K562 (cell line): ENCODE measurements around the gene KAZN. TPM values are rescaled to one million over a fixed set of nuclear protein-coding genes. Genes with fewer than 3 reads are reported as not detected.
A peak's percentile ranks its signal among the peaks of the same experiment; 100 is the strongest.

Source experiments
- ATAC-seq: fragments of 200-7000 bp; cut with Tn5 transposase; 3 replicates; pipeline ENCODE4 v1.9.1; 2020; ENCODE audit warnings: moderate library complexity
- BruUV-seq: library from RNA; stranded (reverse); fragments of 400-500 nt; replicated peaks from 2 replicates; lab custom pipeline; 2021; lab: Mats Ljungman, UMichigan
- CTCF ChIA-PET: fragments of 300-600 bp; formaldehyde crosslinking; extraction: SDS; loops from one replicate; lab custom pipeline; 2021; ENCODE audit warnings: low intra/inter-chr PET ratio; lab: Yijun Ruan, JAX
- POLR2A ChIA-PET: fragments of 300-600, 350-650 bp; sonication (Branson Sonifier 250); formaldehyde crosslinking; extraction: SDS; loops from one replicate; lab custom pipeline; 2021; ENCODE audit warnings: antibody characterized with exemption, inconsistent platforms; lab: Yijun Ruan, JAX
- DNase-seq, 4 experiments: peaks; one replicate each; pipeline versions ENCODE4 v3.0.0 to v3.0.0-alpha.2; 2011 to 2018; ENCODE audit warnings: low spot score in 3 of 4, mixed read lengths in 3 of 4; ENCODE audit errors: extremely low read depth in 1 of 4
- FAIRE-seq: peaks from 2 replicates; lab custom pipeline; 2011; peaks lifted over from hg19 to GRCh38; lab: Jason Lieb, UNC
- H2AFZ ChIP-seq: 2 replicates; pipeline ENCODE4 v1.6.0; 2011; ENCODE audit warnings: low read depth, low read length, control low read depth, inconsistent platforms
- H3K27ac ChIP-seq: fragments of 200-600 bp; 3 replicates; pipeline ENCODE4 v1.8.0; 2011; ENCODE audit warnings: low read depth, mild to moderate bottlenecking, control low read depth, inconsistent platforms, low read length, moderate library complexity, mixed read lengths; ENCODE audit errors: extremely low read depth
- H3K27me3 ChIP-seq, 2 experiments: fragments of 300-600 bp in 1 of 2; 2 replicates in 1 of 2; 3 replicates in 1 of 2; pipeline versions ENCODE4 v1.6.0 to v1.8.0; 2011; ENCODE audit warnings: inconsistent platforms in 2 of 2, low read length in 2 of 2, mild to moderate bottlenecking in 1 of 2, mixed read lengths in 1 of 2, moderate library complexity in 1 of 2; ENCODE audit not compliant: control insufficient read depth in 2 of 2, insufficient read depth in 2 of 2
- H3K36me3 ChIP-seq: fragments of 300-600 bp; 3 replicates; pipeline ENCODE4 v1.8.0; 2011; ENCODE audit warnings: mild to moderate bottlenecking, low read length, inconsistent platforms; ENCODE audit not compliant: control insufficient read depth, insufficient read depth
- H3K4me1 ChIP-seq, 2 experiments: fragments of 200-600 bp in 1 of 2; replicated peaks in 1 of 2; 2 replicates in 1 of 2; 3 replicates in 1 of 2; pipeline versions ENCODE4 v1.5.1 to v1.8.0; 2011; ENCODE audit warnings: inconsistent platforms in 2 of 2, low read length in 2 of 2, mild to moderate bottlenecking in 1 of 2, mixed read lengths in 1 of 2, moderate library complexity in 1 of 2; ENCODE audit not compliant: control insufficient read depth in 2 of 2, insufficient read depth in 2 of 2
- H3K4me2 ChIP-seq: 2 replicates; pipeline ENCODE4 v1.6.1; 2011; ENCODE audit warnings: low read length, control low read depth, inconsistent platforms, mixed read lengths; ENCODE audit not compliant: insufficient read depth
- H3K4me3 ChIP-seq: fragments of 200-600 bp; sonication (generic), shearing (Covaris generic); 2 replicates; pipeline ENCODE4 v1.5.1; 2016; ENCODE audit warnings: control low read depth, inconsistent platforms
- H3K79me2 ChIP-seq: fragments of 200-600 bp; 3 replicates; pipeline ENCODE4 v1.8.0; 2011; ENCODE audit warnings: low read length, inconsistent platforms; ENCODE audit not compliant: control insufficient read depth, insufficient read depth
- H3K9ac ChIP-seq, 2 experiments: 2 replicates each; pipeline versions ENCODE4 v1.6.0 to v1.6.1; 2011; ENCODE audit warnings: low read depth in 2 of 2, low read length in 2 of 2, control low read depth in 1 of 2, inconsistent platforms in 1 of 2, mild to moderate bottlenecking in 1 of 2, mixed read lengths in 1 of 2; ENCODE audit not compliant: insufficient read depth in 1 of 2
- H3K9me1 ChIP-seq: one replicate; pipeline ENCODE4 v1.6.0; 2011; ENCODE audit warnings: inconsistent platforms, mild to moderate bottlenecking, low read length, moderate library complexity; ENCODE audit not compliant: control insufficient read depth, insufficient read depth
- H3K9me3 ChIP-seq: replicated peaks from 2 replicates; pipeline ENCODE4 v1.5.1; 2011; ENCODE audit warnings: low read depth, low read length, inconsistent platforms; ENCODE audit not compliant: control insufficient read depth, insufficient read depth
- H4K20me1 ChIP-seq: replicated peaks from 2 replicates; pipeline ENCODE4 v1.6.1; 2011; ENCODE audit warnings: low read length, inconsistent platforms, mixed read lengths; ENCODE audit not compliant: control insufficient read depth, insufficient read depth
- CREB3L1 ChIP-seq: fragments of 450-650 bp; IDR thresholded peaks from 2 replicates; pipeline ENCODE4 v1.6.1; 2014; ENCODE audit warnings: low read depth, mild to moderate bottlenecking, moderate library complexity, borderline replicate concordance
- RAD51 ChIP-seq: fragments of 450-650 bp; IDR thresholded peaks from 2 replicates; pipeline ENCODE4 v1.7.1; 2016; ENCODE audit warnings: low read depth, mild to moderate bottlenecking, borderline replicate concordance
- THAP7 ChIP-seq: fragments of 250-450 bp; sonication (Bioruptor Pico); IDR thresholded peaks from 2 replicates; pipeline ENCODE4 v1.5.0; 2021
- USF1 ChIP-seq: sonication (generic); formaldehyde crosslinking; IDR thresholded peaks from 2 replicates; pipeline ENCODE4 v1.9.0; 2022; ENCODE audit warnings: mild to moderate bottlenecking, missing genetic modification reagents
- WGBS: fragments of 100-300 bp; shearing (Covaris generic); methylation state at CpG from one replicate; pipeline ENCODE4 v1.1.6; 2016; ENCODE audit warnings: low coverage, mixed read lengths; ENCODE audit not compliant: insufficient coverage; ENCODE audit errors: missing lambda C conversion rate; 5-methylcytosine and 5-hydroxymethylcytosine counted together
- in situ Hi-C: fragments of 300-500 bp; cut with MboI; formaldehyde crosslinking; loops from 4 replicates; pipeline ENCODE4 v1.15.0; 2018; ENCODE audit warnings: inconsistent platforms, mixed read lengths
- intact Hi-C: fragments of 100-400 bp; cut with micrococcal nuclease; formaldehyde crosslinking; loops from 2 replicates; pipeline ENCODE4 v1.14.2; 2022
- polyA plus RNA-seq, 8 experiments: library from polyadenylated mRNA; depleted of rRNA in 4 of 8; stranded (reverse) in 5 of 8; unstranded in 3 of 8; fragments of >200 nt; fragmentation: Nextera tagmentation in 2 of 8; fragmentation: Illumina TruSeq in 1 of 8; extraction: Ambion mirVana in 2 of 8; extraction: Trizol in 1 of 8; gene quantifications; 2 replicates each; pipeline versions ENCODE4 v1.2.1 to v1.2.3, GENCODE V29; 2011 to 2014; ENCODE audit warnings: inconsistent platforms in 1 of 8, missing spikeins in 1 of 8
- total RNA-seq, 7 experiments: library from RNA; depleted of rRNA in 6 of 7; stranded (reverse); fragments of >200 nt in 6 of 7; fragmentation: Illumina TruSeq in 2 of 7; extraction: Trizol in 2 of 7; gene quantifications; 2 replicates each; pipeline versions ENCODE4 v1.2.1 to v1.2.3, GENCODE V29; 2011 to 2021; ENCODE audit warnings: low replicate concordance in 1 of 7
- TF ChIP-seq, protein P1 (sequence below): sonication (generic); formaldehyde crosslinking; IDR thresholded peaks from 2 replicates; pipeline ENCODE4 v1.5.0; 2020; ENCODE audit warnings: missing genetic modification reagents

The KAZN gene
- total and polyA plus RNA-seq, 9 of the 15 experiments (the other 6 are each of a cell fraction or from before 2014, with no cell fraction given) = 2.1 to 21.6 (median 5.4) TPM

DNA sequence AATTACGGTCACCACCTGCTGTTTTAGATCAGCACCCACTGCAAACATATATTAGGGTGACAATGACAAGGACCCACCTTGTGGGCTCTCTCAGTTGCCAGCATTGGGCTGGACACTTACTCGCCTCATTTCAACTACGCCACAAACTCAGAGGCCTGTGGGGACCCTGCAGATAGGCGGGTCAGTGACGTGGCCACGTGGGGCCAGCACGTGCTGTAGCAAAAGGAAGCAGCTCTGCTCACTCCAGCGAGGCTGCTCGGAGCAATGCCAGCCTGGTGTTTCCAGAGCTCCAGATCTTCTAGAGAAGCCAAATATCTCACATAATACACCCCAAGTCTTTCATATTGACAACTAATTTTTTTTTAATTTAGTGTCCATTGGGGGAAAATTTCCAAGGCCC is 478.3 kb downstream of the KAZN start (continued):
- TF ChIP-seq, protein P1, sequence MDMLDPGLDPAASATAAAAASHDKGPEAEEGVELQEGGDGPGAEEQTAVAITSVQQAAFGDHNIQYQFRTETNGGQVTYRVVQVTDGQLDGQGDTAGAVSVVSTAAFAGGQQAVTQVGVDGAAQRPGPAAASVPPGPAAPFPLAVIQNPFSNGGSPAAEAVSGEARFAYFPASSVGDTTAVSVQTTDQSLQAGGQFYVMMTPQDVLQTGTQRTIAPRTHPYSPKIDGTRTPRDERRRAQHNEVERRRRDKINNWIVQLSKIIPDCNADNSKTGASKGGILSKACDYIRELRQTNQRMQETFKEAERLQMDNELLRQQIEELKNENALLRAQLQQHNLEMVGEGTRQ = peak; percentile 58
- no peak for TF ChIP-seq CREB3L1

DNA sequence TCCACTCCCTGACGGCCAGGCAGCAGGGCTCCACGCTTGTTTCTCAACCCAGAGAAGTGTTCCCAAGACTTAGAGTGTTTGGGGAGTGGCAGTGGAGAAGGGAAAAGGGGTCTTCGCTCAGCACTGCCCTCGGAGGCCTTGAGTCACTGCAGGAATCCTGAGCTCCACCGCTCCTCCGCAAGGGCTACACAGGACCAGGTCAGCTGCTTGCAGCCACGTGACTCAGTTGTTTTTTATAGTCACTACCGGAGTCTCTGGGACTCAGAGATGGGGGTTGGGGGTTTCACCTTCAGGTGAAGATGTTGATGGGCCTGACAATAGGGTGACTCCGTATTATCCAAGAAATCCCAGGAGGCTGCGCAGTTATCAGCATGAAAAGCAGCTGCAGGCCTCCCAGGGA is 478.9 kb downstream of the KAZN start:
- intact Hi-C loops = no loop called here
- Histone ChIP-seq H3K9me1 (no peaks in the 10 kb centered on the region), H3K9ac (0 out of 4 replicates have a peak overlapping the region, but pooled peaks of 1 of the 2 experiments have one; percentile 53), H4K20me1 (peaks cover 8% of the 10 kb centered on the region; the same call in 1 of the 2 replicates), H3K27ac (no peak overlapping the region), H2AFZ (peak overlapping the region; percentile 3; the same call in 1 of the 2 replicates), H3K9me3 (no peaks in the 10 kb centered on the region), H3K79me2 (no peaks in the 10 kb centered on the region), H3K27me3 (peaks cover 15 to 71% of the 10 kb centered on the region in 2 experiments; a peak in 4 of 5 replicates), H3K4me2 (no peak overlapping the region), H3K4me1 (no peaks in the 10 kb centered on the region), H3K36me3 (no peaks in the 10 kb centered on the region), H3K4me3 (no peak overlapping the region)
- 0 out of 2 replicates have a peak, but pooled peaks have one; percentile 36 for TF ChIP-seq USF1 (CRISPR knock-in tag)
- TF ChIP-seq RAD51 = peak; percentile 52; the same call in 1 of the 2 replicates
- TF ChIP-seq THAP7 (CRISPR knock-in tag) = no peak
- in situ Hi-C loops = no loop called here
- 23% methylated on average over 10 of the region's 10 CpGs for WGBS
- no peak for ATAC-seq
- CTCF ChIA-PET = interaction anchor here (0.7 kb wide), 1 partner anchor 1468 kb away, joined by 3 read pairs; no protein-coding TSS in a partner anchor
- DNase-seq = no peak
- BruUV-seq = no TSS peak
- FAIRE-seq = no peak
- POLR2A ChIA-PET = interaction anchor here (0.6 to 1.3 kb wide), 6 partner anchors 10 to 1942 kb away, joined by 3 to 4 read pairs (median 4); no protein-coding TSS in a partner anchor
